OCI-LY3 (cell line): ENCODE results near the gene EMID1.

Experiments
- CTCF ChIP-seq: fragments of 200-600, 300-600 bp; sonication (generic); IDR thresholded peaks from 2 replicates; pipeline ENCODE4 v1.5.1; 2014; ENCODE audit warnings: antibody characterized with exemption, low read length, low read depth
- EZH2phosphoT487 ChIP-seq: fragments of 200-600 bp; shearing (Covaris generic); IDR thresholded peaks from 2 replicates; pipeline ENCODE4 v1.6.1; 2018; ENCODE audit warnings: antibody characterized with exemption, mixed run types, low read depth

DNA sequence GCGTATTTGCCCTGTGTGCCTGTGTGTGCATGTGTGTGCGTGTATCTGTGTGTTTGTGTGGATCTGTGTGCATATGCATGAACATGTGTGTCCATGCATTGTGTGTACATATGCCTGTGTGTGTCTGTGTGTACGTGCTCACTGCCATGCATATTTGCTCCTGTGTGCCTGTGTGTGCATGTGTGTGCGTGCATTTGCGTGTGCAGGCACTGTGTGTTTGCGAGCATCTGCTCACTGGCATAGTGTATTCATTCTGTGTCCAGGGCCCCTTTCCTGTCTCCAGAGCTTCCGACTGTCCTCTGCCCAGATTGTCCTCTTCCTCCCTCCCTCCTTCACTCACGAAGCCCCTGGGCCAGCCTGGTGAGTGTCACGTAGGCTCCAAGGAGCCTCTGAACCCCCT, 5.8 kb downstream of the EMID1 start:
- TF ChIP-seq CTCF (no peak), EZH2phosphoT487 (no peak)
